Hematopoietic multipotent progenitor cell treated with erythropoietin and hydrocortisone succinate and interleukin-3 and kit ligand, for 15 days (in vitro differentiated cells): ENCODE results near the gene ZC3HAV1.
"Not testable (repeated sequence)": the region's sequence is repeated elsewhere in the genome, so short reads cannot be mapped to it uniquely, and the experiment has no call there.

ENCODE experiments used
- DNase-seq: peaks from one replicate; pipeline ENCODE4 v3.0.0-alpha.2; 2015; ENCODE audit warnings: low spot score

Gene ZC3HAV1

DNA sequence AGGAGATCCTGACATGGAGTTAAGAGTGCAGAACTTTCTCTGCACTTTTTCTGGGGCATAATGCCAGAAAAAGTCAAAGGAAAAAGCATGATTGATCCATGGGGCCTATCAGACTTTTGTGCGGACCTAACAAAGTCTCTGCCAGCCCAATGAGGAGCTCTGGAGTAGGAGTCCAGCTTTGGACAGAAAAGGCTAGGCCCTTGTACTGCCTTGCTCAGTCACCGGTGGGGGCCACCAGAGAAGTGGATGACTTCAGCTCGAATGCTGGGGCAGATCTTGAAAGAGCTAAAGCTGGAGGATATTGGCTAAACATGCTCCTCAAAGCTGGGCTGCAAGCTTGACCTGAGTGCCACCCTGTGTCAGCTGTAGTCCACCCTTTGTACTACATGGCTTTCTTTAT lies 2.8 kb upstream of the ZC3HAV1 start:
- no peak for DNase-seq

DNA sequence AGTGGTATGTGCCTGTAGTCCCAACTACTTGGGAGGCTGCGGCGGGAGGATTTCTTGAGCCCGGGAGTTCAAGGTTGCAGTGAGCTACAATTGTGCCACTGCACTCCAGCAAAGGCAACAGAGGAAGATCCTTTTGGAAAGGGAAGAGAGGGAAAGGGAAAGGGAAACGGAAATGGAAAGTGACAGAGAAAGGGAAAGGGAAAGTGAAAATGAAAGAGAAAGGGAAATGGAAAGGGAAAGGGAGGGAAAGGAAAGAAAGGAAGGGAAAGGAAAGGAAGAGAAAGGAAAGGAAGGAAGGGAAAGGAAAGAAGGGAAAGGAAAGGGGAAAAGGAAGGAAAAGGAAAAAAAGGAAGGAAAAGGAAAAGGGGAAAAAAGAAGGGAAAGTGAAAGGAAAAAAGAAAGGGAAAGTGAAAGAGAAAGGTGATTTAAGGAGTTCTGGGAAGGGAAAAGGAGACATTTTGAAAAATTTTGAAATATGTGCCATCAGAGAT lies 2.3 kb upstream of the ZC3HAV1 start:
- DNase-seq, result no peak

DNA sequence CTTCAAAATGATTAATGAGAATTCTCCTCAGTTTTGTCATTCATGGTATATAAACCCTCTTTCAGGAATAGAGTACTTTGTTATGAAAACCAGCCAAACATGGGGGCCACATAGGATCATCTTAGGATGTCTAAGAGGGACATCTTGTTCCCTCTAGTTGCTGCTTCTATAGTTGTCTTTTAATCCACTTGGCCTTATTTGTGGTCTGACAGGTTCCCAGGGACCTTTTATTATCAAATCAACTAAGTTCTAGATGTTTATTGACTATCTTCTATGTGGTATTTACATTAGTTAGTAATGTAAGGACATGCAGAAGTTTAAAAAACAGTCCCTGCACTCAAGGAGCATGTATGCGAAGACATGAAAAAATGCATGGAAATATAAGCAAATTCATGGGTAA lies 1.6 kb upstream of the ZC3HAV1 start:
- DNase-seq, result no peak

DNA sequence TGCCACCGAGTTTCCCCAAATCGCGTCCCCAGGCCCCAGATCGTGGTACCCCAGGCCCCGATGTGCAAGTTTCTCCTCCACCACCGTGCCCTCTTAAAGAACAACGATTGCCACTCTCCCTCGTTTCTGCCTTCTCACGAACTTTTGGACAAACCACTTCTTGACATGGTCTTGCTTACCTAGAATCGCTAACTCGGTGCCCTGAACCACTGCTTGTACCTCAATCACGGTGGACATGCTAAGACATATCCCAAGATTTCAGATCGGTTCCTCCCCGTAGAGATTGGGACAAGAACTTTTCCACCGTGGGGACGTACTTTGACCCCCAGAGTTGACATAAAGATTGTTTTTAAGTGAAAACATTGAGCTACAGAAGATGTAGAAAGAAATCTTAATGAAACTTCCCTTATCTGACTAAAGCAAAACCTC lies 477 bp upstream of the ZC3HAV1 start:
- no peak for DNase-seq

DNA sequence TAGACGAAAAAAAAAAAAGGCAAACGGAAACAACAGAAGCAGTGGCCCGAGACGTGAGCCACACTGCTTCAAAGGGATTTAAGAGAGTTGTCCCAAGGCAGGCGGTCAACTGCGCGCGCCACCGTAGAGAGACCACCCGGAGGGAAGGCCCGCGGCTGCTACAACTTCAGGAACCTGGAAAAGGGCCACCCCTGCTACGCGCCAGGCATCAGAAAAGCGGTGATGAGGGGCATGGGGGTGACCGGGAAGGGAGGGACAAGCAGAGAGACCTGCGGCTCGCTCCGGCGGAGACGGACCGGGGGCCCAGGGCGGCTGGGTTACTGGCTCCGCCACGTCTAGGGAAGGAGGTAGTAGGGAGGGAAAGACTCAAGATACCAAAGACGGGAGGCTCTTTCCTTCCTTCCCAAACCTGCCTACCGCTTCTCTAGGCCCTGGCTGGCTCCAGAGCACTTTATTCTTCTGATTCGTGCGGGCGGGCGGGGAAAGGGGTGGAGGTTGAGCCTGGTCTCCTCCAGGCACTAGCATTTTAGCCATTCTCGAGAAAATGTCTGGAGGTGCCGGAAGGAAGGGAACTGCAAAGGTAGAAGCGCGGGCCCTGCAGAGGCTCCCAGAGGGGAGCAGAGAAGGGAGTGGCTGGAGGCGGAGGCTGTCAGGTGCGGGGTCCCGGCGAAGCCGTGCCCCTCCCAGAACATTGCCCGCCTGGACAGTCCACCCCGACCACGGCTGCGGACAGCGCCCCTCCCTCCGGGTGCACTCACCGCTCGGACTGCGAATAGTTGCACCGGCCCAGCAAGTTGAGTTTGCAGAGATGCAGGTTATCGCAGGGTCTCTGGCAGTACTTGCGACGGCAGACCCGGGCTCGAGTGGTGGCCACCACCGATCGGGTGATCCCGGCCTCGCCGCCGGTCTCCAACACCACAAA lies 993 bp downstream of the ZC3HAV1 start:
- no peak for DNase-seq

DNA sequence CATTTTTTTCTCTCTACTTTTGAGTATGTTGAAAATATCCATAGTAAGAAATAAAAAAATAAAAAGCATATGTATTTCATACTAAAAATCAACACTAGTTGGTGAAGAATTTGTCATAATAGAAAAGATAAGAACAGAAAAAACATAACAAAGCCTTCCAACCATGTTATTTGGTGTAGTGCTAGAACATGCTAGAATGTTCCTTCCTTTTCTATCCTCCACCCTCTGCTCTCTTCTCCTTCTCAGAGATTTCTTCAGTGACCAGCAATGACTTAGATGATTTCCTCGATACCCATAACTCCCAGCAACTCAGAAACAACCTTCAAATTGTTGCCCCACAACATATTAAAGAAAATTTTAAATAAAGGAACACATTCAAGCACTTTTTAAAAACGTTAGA lies 2.6 kb downstream of the ZC3HAV1 start:
- peak; percentile 64 for DNase-seq

DNA sequence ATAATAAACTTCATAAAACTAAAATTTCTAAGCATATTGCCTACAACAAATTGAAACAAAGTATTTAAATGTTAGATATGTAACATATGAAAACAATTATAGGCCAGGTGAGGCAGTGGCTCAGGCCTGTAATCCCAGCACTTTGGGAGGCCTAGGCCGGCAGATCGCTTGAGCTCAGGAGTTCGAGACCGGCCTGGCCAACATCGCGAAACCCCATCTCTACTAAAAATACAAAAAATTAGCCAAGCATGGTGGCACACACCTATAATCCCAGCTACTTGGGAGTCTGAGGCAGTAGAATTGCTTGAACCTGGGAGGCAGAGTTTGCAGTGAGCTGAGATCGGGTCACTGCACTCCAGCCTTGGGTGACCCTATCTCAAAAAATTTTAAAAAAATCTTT lies 3.3 kb downstream of the ZC3HAV1 start:
- not testable (repeated sequence) for DNase-seq

DNA sequence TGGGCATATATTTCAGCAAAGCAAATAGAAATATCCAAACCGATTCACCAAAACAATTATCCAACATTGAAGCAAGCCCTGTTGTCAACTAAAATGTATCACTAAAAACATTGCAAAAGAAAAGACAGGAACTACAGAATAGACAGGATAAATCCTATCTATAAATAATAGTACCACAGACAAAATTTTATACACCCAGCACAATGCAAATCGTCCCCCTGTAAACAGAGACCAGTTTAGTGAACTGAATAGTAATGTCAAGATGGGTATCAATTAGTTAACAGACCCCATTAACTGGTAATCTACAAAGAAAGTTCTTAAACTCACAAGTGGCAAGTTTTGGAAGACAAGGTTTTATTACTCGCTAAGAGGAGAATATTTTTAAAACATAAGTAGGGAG lies 4.0 kb downstream of the ZC3HAV1 start:
- no peak for DNase-seq

DNA sequence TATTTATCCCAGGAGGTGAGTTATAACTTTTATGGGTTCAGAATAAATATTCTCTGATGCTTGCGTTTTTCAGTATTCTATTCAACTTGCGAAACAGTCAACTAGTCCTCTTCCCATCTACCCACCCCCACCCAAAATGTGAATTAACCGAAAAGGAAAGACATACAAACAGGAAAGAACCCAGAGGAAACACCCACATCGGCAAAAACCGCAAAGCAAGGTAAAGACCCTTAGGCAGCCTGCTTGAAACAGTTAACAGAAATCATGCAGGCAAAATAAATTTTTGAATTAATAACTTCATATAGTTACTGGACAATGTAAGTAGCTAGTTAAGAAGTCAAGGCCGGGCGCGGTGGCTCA lies 5.4 kb downstream of the ZC3HAV1 start:
- DNase-seq, result no peak

DNA sequence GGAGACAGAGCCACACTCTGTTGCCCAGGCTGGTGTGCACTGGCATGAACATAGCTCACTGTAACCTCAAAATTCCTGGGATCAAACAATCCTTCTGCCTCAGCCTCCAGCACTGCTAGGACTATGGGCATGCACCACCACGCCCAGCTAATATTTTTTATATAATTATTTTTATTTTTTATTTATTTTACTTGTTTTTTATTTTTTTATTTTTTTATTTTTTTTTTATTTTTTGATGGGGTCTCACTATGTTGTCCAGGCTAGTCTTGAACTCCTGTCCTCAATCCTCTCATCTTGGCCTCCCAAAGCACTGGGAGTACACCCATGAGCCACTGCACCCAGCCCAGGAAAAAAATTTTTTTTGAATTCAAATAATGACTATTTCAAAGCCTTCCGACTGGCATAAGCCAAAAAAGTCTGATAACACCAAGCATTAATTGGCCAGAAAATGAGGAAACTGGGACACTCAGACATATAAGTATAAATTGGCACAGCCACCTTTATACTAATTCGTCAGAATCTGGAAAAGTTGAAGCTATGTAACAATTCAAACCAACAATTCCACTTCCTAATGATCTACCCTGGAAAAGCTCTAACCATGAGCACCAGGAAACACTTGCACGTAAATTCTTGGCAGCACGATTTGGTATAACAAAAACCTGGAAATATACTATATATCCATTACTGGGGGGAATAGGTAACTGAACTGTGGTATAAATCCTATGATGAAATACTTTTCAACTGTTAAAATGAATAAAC lies 6.3 kb downstream of the ZC3HAV1 start:
- DNase-seq, result no peak

DNA sequence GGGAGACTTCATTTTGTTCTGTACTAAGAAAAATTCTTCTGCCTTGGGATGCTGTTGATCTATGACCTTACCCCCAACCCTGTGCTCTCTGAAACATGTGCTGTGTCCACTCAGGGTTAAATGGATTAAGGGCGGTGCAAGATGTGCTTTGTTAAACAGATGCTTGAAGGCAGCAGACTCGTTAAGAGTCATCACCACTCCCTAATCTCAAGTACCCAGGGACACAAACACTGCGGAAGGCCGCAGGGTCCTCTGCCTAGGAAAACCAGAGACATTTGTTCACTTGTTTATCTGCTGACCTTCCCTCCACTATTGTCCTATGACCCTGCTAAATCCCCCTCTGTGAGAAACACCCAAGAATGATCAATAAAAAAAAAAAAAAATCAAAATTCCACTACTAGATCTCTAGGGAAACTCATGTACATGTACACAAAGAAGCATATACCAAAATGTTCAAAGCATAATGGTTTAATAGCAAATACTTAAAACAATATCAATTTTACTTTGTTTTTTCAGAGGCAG lies 7.8 kb downstream of the ZC3HAV1 start:
- not testable (repeated sequence) for DNase-seq

DNA sequence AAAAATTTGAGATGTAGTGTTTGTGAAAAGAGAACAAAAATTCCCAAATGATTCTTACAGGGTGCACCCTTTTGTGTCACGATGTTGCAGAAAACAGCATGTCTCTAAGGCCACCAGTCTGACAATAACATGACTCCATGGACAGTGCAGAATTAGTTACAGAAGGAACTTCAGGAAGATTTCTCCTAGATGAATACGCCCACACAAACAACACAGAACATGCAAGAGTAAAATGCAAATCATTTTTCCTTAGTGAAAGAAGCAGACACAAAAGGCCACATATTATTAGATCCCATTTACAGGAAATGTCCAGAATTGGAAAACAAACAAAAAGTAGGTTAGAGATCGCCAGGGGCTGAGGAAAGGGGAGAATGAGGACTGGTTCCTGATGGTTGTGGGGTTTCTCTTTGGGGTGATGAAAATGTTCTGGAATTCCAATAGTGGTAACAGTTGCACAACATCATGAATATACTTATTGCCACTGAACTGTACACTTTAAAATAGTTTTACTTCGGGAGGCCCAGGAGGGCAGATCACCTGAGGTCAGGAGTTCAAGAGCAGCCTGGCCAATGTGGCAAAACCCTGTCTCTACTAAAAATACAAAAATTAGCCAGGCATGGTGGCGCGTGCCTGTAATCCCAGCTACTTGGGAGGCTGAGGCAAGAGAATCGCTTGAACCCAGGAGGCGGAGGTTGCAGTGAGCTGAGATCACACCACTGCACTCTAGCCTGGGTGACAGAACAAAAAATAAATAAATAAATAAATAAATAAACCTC lies 10.2 kb downstream of the ZC3HAV1 start:
- no peak for DNase-seq

DNA sequence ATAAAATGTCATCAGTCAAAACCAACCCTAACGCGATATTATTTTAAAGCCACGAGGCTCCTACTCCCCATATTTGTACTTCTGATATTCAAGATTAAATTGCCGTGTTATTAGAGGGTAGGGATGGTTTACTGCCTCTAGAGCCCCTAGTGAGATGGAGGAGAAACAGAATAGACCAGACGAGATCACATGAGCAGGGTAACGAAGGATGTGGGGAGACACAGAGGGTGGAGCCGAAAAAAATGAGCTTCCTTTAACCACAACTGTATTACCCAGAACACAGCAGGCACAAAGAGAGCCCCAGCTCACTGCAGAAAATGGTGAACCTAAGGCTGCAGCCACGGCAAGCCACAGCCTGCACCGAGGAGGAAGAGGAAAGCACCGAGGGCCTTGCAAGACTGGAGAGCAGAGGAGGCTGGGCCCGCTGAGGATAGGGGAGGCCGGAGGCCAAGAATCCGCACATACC lies 14.3 kb downstream of the ZC3HAV1 start:
- peak; percentile 39 for DNase-seq

DNA sequence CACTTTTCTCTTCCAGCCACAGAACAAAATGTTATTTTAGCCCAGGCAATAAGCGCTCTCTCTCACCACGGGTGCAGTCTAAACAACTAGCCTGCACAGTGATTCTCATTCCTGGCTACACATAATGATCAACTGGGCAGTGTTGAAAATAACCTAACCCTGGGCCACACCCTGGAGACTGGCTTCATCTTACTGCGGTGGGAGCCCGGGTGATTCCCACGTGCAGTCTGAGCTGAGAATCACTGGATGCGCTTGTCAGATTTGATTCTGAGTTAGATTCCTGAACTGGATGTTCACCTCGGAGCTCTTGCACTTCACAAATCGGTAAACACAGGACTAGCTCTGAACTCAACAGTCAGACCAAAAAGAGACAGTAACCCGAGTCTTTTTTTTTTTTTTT lies 14.9 kb downstream of the ZC3HAV1 start:
- no peak for DNase-seq

DNA sequence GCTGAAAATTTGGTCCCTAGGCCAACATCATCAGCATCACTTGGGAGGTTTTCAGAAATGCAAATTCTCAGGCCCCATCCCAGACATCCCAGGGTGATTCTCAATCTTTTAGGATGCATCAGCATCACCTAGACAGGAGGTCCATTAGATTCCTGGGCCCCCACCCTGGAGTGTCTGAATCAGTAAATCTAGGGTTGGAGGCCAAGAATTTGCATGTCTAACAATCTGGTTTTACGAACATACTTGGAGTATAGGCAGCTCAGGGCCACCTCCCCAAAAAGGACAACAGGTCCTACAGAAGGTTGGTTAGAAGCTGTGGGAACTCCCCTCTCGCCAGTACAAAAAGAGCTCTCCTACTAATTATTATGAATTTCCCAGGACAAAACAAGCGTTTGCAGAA lies 15.5 kb downstream of the ZC3HAV1 start:
- DNase-seq, result no peak

DNA sequence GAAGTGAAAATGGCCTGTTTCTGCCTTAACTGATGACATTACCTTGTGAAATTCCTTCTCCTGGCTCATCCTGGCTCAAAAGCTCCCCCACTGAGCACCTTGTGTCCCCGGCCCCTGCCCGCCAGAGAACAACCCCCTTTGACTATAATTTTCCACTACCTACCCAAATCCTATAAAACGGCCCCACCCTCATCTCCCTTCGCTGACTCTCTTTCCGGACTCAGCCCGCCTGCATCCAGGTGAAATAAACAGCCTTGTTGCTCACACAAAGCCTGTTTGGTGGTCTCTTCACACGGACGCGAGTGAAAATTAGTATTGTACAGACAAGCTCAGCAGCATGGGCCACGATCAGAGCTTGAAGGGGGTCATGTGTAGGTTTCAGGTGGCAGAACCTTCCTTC lies 16.0 kb downstream of the ZC3HAV1 start:
- not testable (repeated sequence) for DNase-seq

DNA sequence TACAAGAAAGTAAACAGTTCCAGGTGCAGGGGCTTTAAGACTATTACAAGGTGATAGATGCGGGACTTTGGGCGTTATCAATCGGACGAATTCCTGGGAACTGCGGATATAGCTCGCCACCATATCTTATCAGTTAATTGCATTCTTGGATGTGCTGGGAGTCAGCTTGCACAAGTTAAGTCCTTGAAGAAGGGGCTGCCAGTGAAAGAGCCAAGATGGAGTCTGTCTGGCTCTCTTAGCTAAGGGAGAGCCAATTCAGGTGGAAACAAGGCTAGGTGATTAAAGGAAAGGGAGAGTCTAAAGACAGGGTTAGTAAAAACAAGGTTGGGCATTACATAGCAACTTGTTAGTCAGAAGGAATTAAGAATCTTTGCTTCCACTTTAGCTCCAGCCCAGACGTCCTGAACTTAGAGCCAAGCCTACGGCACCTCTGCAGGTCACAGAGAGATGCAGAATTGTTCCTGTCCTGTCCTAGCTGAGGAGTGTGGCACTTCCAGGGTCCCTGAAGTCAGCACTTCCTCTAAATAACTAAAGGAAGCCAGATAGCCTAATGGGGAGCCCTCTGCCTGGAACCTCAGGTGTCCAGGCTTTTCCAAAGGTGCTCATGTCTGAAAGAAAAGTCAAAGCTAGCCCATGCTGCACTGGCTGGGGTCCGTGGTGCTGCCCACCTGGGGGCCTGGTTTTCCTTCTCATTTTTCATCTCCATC lies 17.3 kb downstream of the ZC3HAV1 start:
- no peak for DNase-seq

DNA sequence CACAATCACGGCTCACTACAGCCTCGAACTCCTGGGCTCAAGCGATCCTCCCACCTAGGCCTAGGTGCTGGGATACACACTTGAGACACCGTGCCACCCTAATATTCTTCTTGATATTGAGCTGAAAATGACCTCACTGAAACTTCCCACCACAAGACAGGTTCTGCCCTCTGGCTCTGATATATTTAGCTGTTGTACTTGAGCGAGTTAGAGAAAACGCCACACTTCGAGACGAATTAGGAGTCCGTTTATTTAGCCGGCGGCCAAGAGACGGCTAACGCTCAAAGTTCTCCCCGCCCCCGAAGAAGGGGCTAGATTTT lies 17.9 kb downstream of the ZC3HAV1 start:
- DNase-seq, result no peak

DNA sequence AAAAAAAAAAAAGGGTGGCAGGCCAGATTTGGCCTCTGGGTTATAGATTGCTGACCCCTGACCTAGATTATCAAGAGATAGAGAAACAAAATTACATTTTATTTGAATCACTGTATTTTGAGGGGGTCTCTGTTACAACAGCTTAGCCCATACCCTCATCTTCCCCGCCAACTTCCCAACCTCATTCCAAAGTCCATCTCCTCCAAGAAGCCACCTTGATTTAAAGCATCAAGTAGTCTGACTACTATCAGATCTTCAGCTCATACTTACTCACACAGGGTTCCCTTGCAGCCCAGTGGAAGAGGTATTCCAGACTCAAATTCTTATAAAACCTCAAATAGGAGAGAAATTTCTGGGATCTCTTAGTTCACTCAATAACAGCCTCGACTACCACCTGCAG lies 20.4 kb downstream of the ZC3HAV1 start:
- DNase-seq, result no peak

DNA sequence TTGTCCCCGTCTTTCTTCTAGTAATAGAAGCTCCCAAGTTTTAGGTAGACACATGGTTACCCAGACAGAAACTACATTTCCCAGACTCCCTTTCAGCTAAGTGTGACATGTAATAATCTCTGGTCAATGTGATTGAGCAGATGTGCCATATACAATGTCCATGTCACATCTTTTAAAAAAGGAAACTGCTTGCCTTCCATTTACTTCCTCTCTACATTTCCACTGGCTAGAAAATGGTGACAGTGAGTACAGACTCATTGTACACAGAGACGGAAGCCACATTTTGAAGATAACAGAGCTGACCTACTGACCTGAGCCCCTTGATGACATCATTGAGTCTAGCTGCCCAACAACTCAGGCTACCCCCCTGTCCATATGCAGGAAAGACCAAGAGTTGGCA lies 21.3 kb downstream of the ZC3HAV1 start:
- no peak for DNase-seq

DNA sequence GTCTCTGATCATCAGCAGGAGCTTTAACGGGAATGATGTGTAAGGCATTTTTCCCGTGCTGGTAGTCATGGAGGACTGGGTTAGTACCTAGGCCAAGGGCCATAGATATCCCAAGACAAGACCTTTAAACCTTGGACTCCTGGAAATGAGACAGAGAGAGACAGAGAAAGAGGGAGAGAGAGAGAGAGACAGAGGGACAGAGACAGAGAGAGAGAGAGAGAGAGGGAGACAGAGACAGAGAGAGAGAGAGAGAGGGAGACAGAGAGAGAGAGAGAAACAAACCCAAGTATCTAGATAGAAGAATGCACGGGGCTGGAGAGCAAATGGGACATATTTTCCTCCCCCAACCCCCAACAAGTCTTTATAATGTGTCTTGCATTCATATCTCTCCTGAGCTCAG lies 22.3 kb downstream of the ZC3HAV1 start:
- no peak for DNase-seq

DNA sequence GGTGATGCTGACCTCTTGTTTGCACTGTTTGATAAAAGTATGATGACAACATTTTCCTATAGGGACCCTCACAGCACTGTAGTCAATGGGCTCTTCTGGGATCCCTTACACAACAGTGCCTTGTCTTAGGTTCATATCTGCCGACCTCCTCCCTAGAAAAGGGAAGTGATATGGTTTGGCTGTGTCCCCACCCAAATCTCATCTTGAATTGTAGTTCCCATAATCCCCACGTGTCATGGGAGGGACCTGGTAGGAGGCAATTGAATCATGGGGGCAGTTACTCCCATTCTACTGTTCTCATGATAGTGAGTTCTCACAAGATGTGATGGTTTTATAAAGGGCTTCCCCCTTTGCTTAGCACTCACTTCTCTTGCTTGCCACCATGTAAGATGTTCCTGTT lies 23.1 kb downstream of the ZC3HAV1 start:
- no peak for DNase-seq
